GM19025 (cell line): ENCODE data around the gene KDM6A.

Source experiments
- ATAC-seq: cut with Tn5 transposase; IDR thresholded peaks from one replicate; pipeline ENCODE4 v1.9.1; 2021; ENCODE audit warnings: mild to moderate bottlenecking, low read depth, moderate library complexity; ENCODE audit not compliant: unreplicated experiment

The KDM6A gene

GRCh38 chrX:45154462-45154861 is 281.5 kb downstream of the KDM6A start:
- ATAC-seq: no peak

DNA sequence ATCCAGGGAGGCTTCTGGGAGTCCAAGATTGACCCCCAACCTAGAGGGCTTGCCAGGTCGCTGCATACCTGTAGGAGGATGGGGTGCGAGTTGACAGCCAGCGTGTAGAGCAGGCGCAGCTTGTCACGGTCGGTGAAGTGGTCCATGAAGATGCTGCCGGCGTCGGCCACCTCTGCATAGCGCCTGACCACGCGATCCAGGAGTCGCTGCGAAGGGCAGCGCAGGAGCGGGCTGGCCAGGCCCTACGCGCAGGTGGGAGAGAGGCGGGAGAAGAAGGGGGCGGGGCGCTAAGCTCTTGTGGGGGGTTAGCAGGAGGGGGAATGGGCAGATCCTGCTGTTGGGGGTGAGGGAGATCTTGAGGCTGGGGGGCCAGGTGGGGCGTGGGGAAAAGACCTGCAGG is 284.7 kb downstream of the KDM6A start:
- no peak for ATAC-seq
